Muscle of leg (tissue), 11 donors: ENCODE data around the gene CLTC. TPM values are rescaled to one million over a fixed set of nuclear protein-coding genes. Genes with fewer than 3 reads are reported as not detected.

Experiments used
- DNase-seq: peaks from one replicate; pipeline ENCODE4 v3.0.0; 2013
- H3K27ac ChIP-seq: one replicate; pipeline ENCODE4 v1.5.1; 2013; ENCODE audit warnings: mild to moderate bottlenecking, low read length, control low read depth
- H3K27me3 ChIP-seq: one replicate; pipeline ENCODE4 v1.6.1; 2013; ENCODE audit warnings: low read length; ENCODE audit not compliant: control insufficient read depth, insufficient read depth
- H3K36me3 ChIP-seq: one replicate; pipeline ENCODE4 v1.6.1; 2013; ENCODE audit warnings: low read length; ENCODE audit not compliant: control insufficient read depth, insufficient read depth
- H3K4me1 ChIP-seq: one replicate; pipeline ENCODE4 v1.6.1; 2013; ENCODE audit warnings: low read length; ENCODE audit not compliant: control insufficient read depth, insufficient read depth
- H3K4me3 ChIP-seq: one replicate; pipeline ENCODE4 v1.5.1; 2013; ENCODE audit warnings: low read length, control low read depth
- H3K9me3 ChIP-seq: replicated peaks from 2 replicates; pipeline ENCODE4 v1.6.1; 2013; ENCODE audit warnings: low read depth, low read length; ENCODE audit not compliant: control insufficient read depth
- WGBS: methylation state at CpG from one replicate; pipeline ENCODE4 v1.1.5; 2013; ENCODE audit warnings: missing lambda C conversion rate; ENCODE audit not compliant: insufficient coverage; 5-methylcytosine and 5-hydroxymethylcytosine counted together
- polyA plus RNA-seq, 8 donors: library from polyadenylated mRNA; unstranded; fragments of 120-200 nt; gene quantifications; one replicate each; pipeline versions ENCODE4 v1.2.1 to v1.2.3, GENCODE V29; 2013; ENCODE audit warnings: inconsistent platforms in 1 of 8, low replicate concordance in 1 of 8; ENCODE audit not compliant: insufficient read length in 8 of 8, insufficient read depth in 1 of 8
- total RNA-seq: library from RNA; stranded (reverse); fragments of 120-200 nt; gene quantifications from one replicate; pipeline ENCODE4 v1.2.4, GENCODE V29; 2013

CLTC gene
- total and polyA plus RNA-seq, 9 donors = 109 to 186 (median 138) TPM

DNA sequence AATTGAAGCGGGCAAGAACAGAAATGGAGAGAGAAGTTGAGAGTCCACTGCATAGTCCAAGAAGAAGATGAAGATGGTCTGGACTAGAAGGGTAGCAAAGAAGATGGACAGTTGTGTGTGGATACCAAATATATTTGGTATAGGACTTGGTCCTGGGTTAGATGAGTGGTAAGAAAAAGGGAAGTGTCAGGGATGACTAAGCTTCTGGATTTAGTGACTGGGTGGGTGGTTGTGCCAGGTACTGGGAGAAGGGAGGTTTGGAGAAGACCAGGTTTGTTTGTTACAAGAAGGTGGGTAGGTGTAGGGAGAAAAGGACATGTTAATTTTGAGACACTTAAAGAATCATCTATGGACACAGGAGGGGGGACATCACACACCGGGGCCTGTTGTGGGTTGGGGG lies 93.2 kb downstream of the CLTC start:
- Histone ChIP-seq H3K36me3 (no peaks in the 10 kb centered on the region), H3K27me3 (no peaks in the 10 kb centered on the region), H3K4me1 (peaks cover 4% of the 10 kb centered on the region), H3K9me3 (no peaks in the 10 kb centered on the region), H3K27ac (no peak overlapping the region), H3K4me3 (no peak overlapping the region)
- WGBS = 87% methylated on average over 1 of the region's 2 CpGs
- no peak for DNase-seq

DNA sequence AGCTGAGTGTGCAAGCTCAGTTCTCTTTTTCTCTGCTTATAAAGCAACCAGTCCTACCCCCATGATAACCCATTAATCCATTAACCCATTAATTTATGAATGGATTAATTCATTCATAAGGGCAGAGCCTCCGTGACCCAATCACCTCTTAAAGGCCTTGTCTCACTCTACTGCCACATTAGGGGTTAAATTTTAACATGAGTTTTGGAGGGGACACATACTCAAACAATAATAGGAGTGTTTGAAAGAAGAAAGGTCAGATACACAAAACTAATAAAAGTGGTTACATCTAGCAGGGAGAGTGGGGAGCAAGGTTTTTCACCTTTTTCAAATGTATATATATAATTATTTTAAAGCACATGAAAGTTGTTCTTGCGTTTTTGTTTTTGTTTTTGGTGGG lies 94.6 kb downstream of the CLTC start:
- Histone ChIP-seq H3K4me1 (no peaks in the 10 kb centered on the region), H3K36me3 (no peaks in the 10 kb centered on the region), H3K4me3 (no peak overlapping the region), H3K27me3 (no peaks in the 10 kb centered on the region), H3K9me3 (no peaks in the 10 kb centered on the region), H3K27ac (no peak overlapping the region)
- WGBS = no CpG with 5 or more reads among the region's 2 CpGs
- DNase-seq = no peak

DNA sequence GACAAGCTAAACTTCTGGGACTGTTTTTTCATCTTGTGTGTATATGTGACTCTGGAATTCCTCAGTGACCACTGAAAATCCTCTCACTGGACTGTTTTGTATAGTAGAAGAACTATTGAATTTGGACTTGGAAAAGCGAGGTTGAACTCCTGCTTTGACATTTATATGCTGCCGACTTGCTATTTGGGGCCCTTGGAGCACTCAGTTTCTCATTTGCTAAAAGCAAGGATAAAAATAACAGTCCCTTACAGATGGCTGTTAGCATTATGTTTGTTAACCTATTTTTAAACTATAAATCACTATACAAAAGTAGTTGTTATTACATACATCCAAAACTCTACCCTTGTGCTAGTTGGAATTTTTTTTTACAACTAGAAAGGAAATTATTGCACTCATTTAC lies 96.7 kb downstream of the CLTC start:
- Histone ChIP-seq H3K27me3 (no peaks in the 10 kb centered on the region), H3K4me3 (no peak overlapping the region), H3K4me1 (no peaks in the 10 kb centered on the region), H3K36me3 (no peaks in the 10 kb centered on the region), H3K9me3 (no peaks in the 10 kb centered on the region), H3K27ac (no peak overlapping the region)
- DNase-seq = no peak
- WGBS = no CpG with 5 or more reads among the region's 2 CpGs

DNA sequence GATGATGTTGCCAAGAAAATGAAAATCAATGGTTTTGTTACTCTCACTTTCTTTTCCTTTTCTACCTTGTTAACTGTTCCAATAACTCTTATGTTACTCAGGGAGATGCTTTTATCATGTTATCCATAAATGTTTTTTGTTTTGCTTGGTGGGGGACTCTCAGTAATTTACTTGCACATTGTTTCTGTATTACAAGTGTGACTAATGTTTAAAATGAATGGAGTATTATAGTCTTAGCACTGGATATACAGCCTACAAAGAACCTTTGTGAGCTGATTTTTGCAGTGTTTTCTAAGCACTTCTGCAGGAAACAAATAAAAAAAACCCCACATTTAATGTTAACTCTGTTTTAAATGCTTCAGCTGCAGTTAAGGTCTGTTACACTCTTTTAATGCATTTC lies 99.8 kb downstream of the CLTC start:
- H3K4me1 ChIP-seq = no peaks in the 10 kb centered on the region
- DNase-seq = no peak
- no peak overlapping the region for H3K4me3 ChIP-seq
- H3K27me3 ChIP-seq = no peaks in the 10 kb centered on the region
- H3K36me3 ChIP-seq = no peaks in the 10 kb centered on the region
- no peak overlapping the region for H3K27ac ChIP-seq
- H3K9me3 ChIP-seq = no peaks in the 10 kb centered on the region

DNA sequence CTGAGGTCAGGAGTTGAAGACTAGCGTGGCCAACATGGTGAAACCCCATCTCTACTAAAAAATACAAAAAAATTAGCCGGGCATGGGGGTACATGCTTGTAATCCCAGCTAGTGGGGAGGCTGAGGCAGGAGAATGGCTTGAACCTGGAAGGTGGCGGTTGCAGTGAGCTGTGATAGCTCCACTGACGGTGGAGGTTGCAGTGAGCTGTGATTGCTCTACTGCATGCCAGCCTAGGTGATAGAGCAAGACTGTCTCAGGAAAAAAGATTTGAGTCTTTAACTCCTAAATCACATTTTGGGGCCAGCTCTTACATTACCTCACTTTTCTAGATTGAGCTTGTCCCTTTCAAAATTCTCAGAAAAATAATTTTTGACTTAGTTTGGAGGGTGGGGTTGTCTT lies 102.9 kb downstream of the CLTC start:
- 100% methylated on average over 1 of the region's 4 CpGs for WGBS
- Histone ChIP-seq H3K27me3 (no peaks in the 10 kb centered on the region), H3K4me1 (no peaks in the 10 kb centered on the region), H3K4me3 (no peak overlapping the region), H3K9me3 (no peaks in the 10 kb centered on the region), H3K36me3 (no peaks in the 10 kb centered on the region), H3K27ac (no peak overlapping the region)
- DNase-seq = no peak

DNA sequence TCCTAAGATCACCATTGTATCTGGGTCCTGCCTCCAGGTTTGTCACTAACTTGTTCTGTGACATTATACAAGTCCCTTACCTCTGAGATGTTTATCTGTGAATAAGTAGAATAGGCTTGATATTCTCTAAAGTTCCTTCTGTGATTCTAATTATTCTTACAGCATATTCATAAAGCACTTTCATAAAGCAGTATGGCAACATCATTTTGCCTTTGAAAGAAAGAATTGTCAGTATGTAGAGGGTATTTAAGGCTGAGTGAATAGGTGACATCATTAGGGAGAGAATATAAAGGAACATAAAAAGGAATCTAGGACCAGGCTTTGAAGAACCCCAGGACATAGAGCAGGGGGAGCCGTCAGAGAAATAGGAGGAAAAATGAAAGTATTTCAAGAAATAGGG lies 103.3 kb downstream of the CLTC start:
- whole genome bisulfite sequencing = 57% methylated on average over 1 of the region's 1 CpG
- Histone ChIP-seq H3K36me3 (no peaks in the 10 kb centered on the region), H3K9me3 (no peaks in the 10 kb centered on the region), H3K27ac (no peak overlapping the region), H3K4me3 (no peak overlapping the region), H3K27me3 (no peaks in the 10 kb centered on the region), H3K4me1 (no peaks in the 10 kb centered on the region)
- no peak for DNase-seq

DNA sequence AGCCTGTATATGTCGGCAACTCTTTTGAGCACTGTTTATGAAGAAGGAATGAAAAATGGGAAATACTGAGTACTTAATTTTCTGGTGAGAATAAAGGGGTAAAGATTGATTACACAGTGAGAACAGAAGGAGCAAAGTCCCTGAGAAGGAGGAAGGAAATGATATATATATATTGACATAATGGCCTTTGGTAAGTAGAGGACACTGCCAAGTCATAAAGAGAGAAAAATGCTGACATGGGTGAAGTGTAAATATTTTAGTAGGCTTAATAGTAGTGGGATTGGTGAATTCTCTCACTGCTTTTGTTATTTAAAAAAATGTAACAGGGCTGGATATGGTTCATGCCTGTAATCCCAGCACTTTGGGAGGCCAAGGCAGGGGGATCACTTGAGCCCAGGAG lies 103.9 kb downstream of the CLTC start:
- DNase-seq = no peak
- no peaks in the 10 kb centered on the region for H3K27me3 ChIP-seq
- no peaks in the 10 kb centered on the region for H3K4me1 ChIP-seq
- no peaks in the 10 kb centered on the region for H3K9me3 ChIP-seq
- no peak overlapping the region for H3K4me3 ChIP-seq
- no peaks in the 10 kb centered on the region for H3K36me3 ChIP-seq
- no peak overlapping the region for H3K27ac ChIP-seq
- WGBS = 89% methylated on average over 1 of the region's 1 CpG

DNA sequence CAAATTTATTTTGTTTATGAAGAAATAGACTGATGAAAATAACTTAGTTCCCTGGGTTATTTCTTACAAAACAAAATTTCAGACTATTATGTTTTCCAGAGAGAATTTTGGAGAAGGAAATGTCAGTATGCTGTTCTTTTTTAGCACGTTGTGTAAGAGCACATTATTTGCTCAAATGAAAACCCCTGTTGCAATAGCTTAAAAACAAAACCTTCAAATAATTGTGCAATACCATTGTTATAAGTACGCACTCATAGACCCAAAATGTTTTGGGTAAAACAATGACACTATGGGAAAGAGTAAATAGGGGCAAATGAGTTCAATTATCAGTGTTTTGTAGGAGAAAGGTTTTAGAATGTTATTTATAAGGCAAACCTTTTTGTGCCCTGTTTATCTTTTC lies 106.0 kb downstream of the CLTC start:
- H3K27ac ChIP-seq = no peak overlapping the region
- no peak overlapping the region for H3K4me3 ChIP-seq
- H3K9me3 ChIP-seq = no peaks in the 10 kb centered on the region
- no peaks in the 10 kb centered on the region for H3K36me3 ChIP-seq
- no CpG with 5 or more reads among the region's 2 CpGs for WGBS
- no peaks in the 10 kb centered on the region for H3K4me1 ChIP-seq
- peak; percentile 35 for DNase-seq
- no peaks in the 10 kb centered on the region for H3K27me3 ChIP-seq

DNA sequence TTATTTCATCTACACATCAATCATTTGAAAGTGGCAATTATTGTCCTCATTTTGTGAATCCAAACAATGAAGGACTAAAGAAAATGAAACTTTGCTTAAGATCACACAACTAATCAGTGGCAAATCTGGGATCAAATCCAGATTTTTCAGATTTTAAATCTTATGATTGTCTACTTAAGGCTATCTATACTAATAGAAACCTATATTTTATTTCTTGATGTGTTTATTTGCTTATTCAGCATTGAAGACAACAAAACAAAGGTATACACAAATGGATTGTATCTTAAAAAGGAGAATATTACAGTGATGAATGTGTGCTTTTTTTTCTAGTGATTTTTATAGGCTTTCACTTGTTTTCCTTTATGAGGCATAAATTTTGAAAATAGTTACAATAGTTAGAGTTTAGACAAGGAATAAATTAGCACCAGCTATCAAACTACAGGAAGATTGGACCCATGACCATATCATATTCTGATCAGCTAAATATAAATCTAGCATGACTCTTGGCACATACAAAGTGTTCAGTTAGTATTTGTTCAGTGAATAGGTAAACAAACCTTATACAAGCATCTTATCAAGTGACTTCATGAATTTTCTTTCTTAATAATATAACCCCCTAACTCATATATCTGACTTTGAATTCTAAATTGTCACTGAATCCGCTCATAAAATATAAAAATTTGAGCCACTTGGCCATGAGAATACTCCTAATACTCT lies 108.3 kb downstream of the CLTC start:
- H3K4me1 ChIP-seq = no peaks in the 10 kb centered on the region
- H3K27ac ChIP-seq = no peak overlapping the region
- WGBS = no CpG with 5 or more reads among the region's 1 CpG

DNA sequence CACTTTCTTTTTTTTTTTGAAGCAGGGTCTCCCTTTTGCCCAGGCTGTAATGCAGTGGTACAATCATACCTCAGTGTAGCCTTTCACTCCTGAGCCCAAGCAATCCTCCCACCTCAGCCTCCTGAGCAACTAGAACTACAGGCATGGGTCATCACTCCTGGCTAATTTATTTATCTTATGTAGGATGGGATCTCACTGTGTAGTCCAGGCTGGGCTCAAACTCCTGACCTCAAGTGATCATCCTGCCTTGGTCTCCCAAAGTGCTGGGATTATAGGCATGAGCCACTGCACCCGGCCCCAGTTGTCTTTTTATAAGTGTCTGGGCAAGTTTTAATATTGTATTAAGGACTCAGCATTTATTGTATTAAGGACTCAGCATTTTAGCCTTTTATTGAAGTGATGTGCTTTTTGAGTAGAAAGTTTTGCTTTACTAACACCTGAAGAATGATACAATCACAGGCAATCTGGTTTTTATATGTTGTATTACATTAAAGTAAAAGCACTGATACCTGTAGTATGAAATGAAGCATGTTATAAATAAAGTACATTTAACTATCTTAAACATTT lies 110.7 kb downstream of the CLTC start:
- Histone ChIP-seq H3K4me3 (no peak overlapping the region), H3K36me3 (no peaks in the 10 kb centered on the region), H3K4me1 (no peaks in the 10 kb centered on the region), H3K27ac (no peak overlapping the region), H3K9me3 (no peaks in the 10 kb centered on the region), H3K27me3 (no peaks in the 10 kb centered on the region)
- WGBS = no CpG with 5 or more reads among the region's 1 CpG
- DNase-seq = no peak

More for the DNA sequence above, 108.3 kb downstream of the CLTC start:
- H3K36me3 ChIP-seq = no peaks in the 10 kb centered on the region
- DNase-seq = no peak
- H3K27me3 ChIP-seq = no peaks in the 10 kb centered on the region
- no peak overlapping the region for H3K4me3 ChIP-seq
- H3K9me3 ChIP-seq = no peaks in the 10 kb centered on the region

DNA sequence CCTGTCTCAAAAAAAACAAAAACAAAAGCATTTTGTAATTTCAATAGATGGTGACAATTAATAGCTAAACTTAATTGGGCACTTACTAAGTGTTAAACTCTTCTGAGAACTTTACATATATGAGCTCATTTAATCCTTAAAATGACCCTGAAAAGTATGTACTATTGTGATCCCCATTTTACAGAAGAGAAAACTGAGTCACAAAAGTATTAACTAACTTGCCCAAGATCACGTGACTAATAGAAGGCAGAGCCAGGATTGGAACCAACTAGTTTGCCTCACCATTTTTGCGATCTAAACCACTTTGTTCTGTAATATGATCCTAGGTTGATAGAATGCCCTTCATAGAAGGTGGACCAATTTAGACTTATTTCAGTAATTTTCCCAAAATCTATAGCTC lies 114.0 kb downstream of the CLTC start:
- no CpG with 5 or more reads among the region's 2 CpGs for WGBS
- Histone ChIP-seq H3K9me3 (no peaks in the 10 kb centered on the region), H3K4me1 (no peaks in the 10 kb centered on the region), H3K27me3 (no peaks in the 10 kb centered on the region), H3K36me3 (peaks cover 4% of the 10 kb centered on the region), H3K27ac (no peak overlapping the region), H3K4me3 (no peak overlapping the region)
- DNase-seq = no peak
